Measurements from ENCODE around the gene CASP8.

Gene CASP8

DNA sequence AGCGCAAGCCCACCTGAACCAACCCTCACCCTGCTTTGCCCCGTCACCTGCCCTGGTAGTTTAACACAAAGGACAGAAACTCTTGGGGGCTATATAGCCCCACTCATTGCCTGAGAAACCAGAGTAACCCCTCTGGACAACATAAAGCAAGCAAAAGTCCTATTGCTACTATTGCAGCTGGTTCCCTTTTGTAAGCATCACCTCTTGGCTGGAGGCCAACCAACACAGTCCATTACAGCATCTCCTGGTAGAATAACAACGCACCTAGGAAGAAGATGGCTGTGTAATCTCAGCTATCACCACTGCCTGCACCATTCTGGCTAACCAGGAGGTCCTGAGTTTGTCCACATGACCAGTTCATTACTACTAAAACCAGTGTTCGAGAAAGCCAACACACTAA, 60.4 kb downstream of the CASP8 start:
- TF ChIP-seq POLR2AphosphoS5 (IDR thresholded peaks at IDR 0.05; ENCODE audit: low read depth, low read length) (no peak), TAF1 (IDR thresholded peaks at IDR 0.05; ENCODE audit: borderline replicate concordance, insufficient read depth, low read length) (no peak), SIN3A (IDR thresholded peaks at IDR 0.05; ENCODE audit: borderline replicate concordance, insufficient read depth, low read length) (no peak), FOXP2 (optimal IDR thresholded peaks at IDR 0.05; ENCODE audit: borderline replicate concordance, extremely low read depth, extremely low read length, insufficient read depth) (no peak)
- TF ChIP-seq, protein P1, sequence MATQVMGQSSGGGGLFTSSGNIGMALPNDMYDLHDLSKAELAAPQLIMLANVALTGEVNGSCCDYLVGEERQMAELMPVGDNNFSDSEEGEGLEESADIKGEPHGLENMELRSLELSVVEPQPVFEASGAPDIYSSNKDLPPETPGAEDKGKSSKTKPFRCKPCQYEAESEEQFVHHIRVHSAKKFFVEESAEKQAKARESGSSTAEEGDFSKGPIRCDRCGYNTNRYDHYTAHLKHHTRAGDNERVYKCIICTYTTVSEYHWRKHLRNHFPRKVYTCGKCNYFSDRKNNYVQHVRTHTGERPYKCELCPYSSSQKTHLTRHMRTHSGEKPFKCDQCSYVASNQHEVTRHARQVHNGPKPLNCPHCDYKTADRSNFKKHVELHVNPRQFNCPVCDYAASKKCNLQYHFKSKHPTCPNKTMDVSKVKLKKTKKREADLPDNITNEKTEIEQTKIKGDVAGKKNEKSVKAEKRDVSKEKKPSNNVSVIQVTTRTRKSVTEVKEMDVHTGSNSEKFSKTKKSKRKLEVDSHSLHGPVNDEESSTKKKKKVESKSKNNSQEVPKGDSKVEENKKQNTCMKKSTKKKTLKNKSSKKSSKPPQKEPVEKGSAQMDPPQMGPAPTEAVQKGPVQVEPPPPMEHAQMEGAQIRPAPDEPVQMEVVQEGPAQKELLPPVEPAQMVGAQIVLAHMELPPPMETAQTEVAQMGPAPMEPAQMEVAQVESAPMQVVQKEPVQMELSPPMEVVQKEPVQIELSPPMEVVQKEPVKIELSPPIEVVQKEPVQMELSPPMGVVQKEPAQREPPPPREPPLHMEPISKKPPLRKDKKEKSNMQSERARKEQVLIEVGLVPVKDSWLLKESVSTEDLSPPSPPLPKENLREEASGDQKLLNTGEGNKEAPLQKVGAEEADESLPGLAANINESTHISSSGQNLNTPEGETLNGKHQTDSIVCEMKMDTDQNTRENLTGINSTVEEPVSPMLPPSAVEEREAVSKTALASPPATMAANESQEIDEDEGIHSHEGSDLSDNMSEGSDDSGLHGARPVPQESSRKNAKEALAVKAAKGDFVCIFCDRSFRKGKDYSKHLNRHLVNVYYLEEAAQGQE (IDR thresholded peaks at IDR 0.05; ENCODE audit: insufficient read depth in 1 of 2, low read depth in 2 of 2, low read length in 2 of 2): no peak

DNA sequence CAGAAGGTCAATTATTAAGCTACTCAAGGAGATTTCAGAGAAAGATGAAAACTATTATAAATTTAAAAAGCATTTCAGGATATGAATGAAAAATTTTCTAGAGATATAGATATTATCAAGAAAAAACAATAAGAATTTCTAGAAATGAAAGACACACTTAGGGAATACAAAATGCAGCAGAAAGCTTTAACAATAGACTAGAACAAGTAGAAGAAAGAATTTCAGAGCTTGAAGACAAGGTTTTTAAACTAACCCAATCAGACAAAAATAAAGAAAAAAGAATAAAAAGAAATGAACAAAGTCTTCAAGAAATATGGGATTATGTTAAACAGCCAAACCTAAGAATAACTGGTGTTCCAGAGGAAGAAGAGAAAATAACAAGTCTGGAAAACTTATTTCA, 62.4 kb downstream of the CASP8 start:
- no peak for TF ChIP-seq POLR2AphosphoS5 (IDR thresholded peaks at IDR 0.05; ENCODE audit: low read depth, low read length)
- TF ChIP-seq FOXP2 (optimal IDR thresholded peaks at IDR 0.05; ENCODE audit: borderline replicate concordance, extremely low read depth, extremely low read length, insufficient read depth): no peak
- TF ChIP-seq, protein P1 (IDR thresholded peaks at IDR 0.05; ENCODE audit: insufficient read depth in 1 of 2, low read depth in 2 of 2, low read length in 2 of 2): no peak
- TF ChIP-seq TAF1 (IDR thresholded peaks at IDR 0.05; ENCODE audit: borderline replicate concordance, insufficient read depth, low read length): no peak
- no peak for TF ChIP-seq SIN3A (IDR thresholded peaks at IDR 0.05; ENCODE audit: borderline replicate concordance, insufficient read depth, low read length)

DNA sequence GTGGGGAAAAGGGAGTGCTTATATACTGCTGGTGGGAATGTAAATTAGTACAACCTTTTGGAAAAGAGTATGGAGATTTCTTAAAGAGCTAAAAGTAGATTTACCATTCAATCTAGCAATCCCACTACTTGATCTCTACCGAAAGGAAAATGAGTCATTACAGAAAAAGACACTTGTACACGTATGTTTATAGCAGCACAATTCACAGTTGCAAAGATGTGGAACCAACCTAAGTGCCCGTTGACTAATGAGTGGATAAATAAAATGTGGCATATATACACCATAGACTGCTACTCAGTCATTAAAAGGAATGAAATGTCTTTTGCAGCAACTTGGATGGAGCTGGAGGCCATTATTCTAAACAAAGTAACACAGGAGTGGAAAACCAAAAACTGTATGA, 67.3 kb downstream of the CASP8 start:
- TF ChIP-seq, protein P1 (IDR thresholded peaks at IDR 0.05; ENCODE audit: insufficient read depth in 1 of 2, low read depth in 2 of 2, low read length in 2 of 2): no peak
- no peak for TF ChIP-seq TAF1 (IDR thresholded peaks at IDR 0.05; ENCODE audit: borderline replicate concordance, insufficient read depth, low read length)
- TF ChIP-seq SIN3A (IDR thresholded peaks at IDR 0.05; ENCODE audit: borderline replicate concordance, insufficient read depth, low read length): no peak
- no peak for TF ChIP-seq POLR2AphosphoS5 (IDR thresholded peaks at IDR 0.05; ENCODE audit: low read depth, low read length)
- TF ChIP-seq FOXP2 (optimal IDR thresholded peaks at IDR 0.05; ENCODE audit: borderline replicate concordance, extremely low read depth, extremely low read length, insufficient read depth): no peak

DNA sequence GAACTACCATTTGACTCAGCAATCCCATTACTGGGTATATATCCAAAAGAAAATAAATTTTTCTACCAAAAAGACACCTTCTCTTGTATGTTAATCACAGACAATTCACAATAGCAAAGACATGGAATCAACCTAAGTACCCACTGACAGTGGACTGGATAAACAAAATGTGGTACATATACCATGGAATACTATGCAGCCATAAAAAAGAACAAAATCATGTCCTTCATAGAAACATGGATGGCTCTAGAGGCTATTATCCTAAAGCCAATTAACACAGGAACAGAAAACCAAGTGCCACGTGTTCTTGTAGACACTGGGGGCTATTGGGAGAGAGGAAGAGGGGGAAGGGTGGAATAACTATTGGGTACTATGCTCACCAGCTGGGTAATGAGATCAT, 69.1 kb downstream of the CASP8 start:
- TF ChIP-seq POLR2AphosphoS5 (IDR thresholded peaks at IDR 0.05; ENCODE audit: low read depth, low read length) (no peak), TAF1 (IDR thresholded peaks at IDR 0.05; ENCODE audit: borderline replicate concordance, insufficient read depth, low read length) (no peak), FOXP2 (optimal IDR thresholded peaks at IDR 0.05; ENCODE audit: borderline replicate concordance, extremely low read depth, extremely low read length, insufficient read depth) (no peak), SIN3A (IDR thresholded peaks at IDR 0.05; ENCODE audit: borderline replicate concordance, insufficient read depth, low read length) (no peak)
- TF ChIP-seq, protein P1 (IDR thresholded peaks at IDR 0.05; ENCODE audit: insufficient read depth in 1 of 2, low read depth in 2 of 2, low read length in 2 of 2): no peak
